H1 (cell line): ENCODE data around the gene CREBBP. TPM values are rescaled to one million over a fixed set of nuclear protein-coding genes. Genes with fewer than 3 reads are reported as not detected.

Source experiments
- BACH1 ChIP-seq: IDR thresholded peaks from 2 replicates; pipeline ENCODE4 v1.6.1; 2012; ENCODE audit warnings: low read length, improper control_type of control experiment
- CBX8 ChIP-seq: fragments of 300-800, 300-1000 bp; sonication (generic); IDR thresholded peaks from 2 replicates; pipeline ENCODE4 v1.7.1; 2016; ENCODE audit warnings: low read depth, low read length, borderline replicate concordance
- EP300 ChIP-seq, 2 experiments: IDR thresholded peaks; 1 replicate in 1 of 2; 2 replicates in 1 of 2; pipeline ENCODE4 v1.6.1; 2011 to 2012; ENCODE audit warnings: low read depth in 2 of 2, low read length in 2 of 2, mild to moderate bottlenecking in 2 of 2, borderline replicate concordance in 1 of 2, inconsistent platforms in 1 of 2, moderate library complexity in 1 of 2
- HDAC2 ChIP-seq, 2 experiments: fragments of 300-600 bp in 1 of 2; sonication (generic) in 1 of 2; IDR thresholded peaks; 2 replicates each; pipeline ENCODE4 v1.6.1; 2011 to 2012; ENCODE audit warnings: low read depth in 2 of 2, low read length in 2 of 2, mild to moderate bottlenecking in 2 of 2, moderate library complexity in 2 of 2, borderline replicate concordance in 1 of 2, inconsistent platforms in 1 of 2
- HDAC6 ChIP-seq: IDR thresholded peaks from one replicate; pipeline ENCODE4 v1.7.1; 2012; ENCODE audit warnings: low read depth, mild to moderate bottlenecking, inconsistent platforms, low read length, moderate library complexity
- KDM1A ChIP-seq: fragments of 200-600, 300-600 bp; sonication (generic); IDR thresholded peaks from 2 replicates; pipeline ENCODE4 v1.7.1; 2016; ENCODE audit warnings: mild to moderate bottlenecking, low read length, borderline replicate concordance
- POLR2AphosphoS5 ChIP-seq: IDR thresholded peaks from 2 replicates; pipeline ENCODE4 v1.6.1; 2011; ENCODE audit warnings: low read depth, low read length
- POU5F1 ChIP-seq: IDR thresholded peaks from 2 replicates; pipeline ENCODE4 v1.6.1; 2011; ENCODE audit warnings: low read depth, mild to moderate bottlenecking, low read length, moderate library complexity
- RNF2 ChIP-seq: fragments of 200-900, 300-1000 bp; sonication (generic); IDR thresholded peaks from 2 replicates; pipeline ENCODE4 v1.7.1; 2016; ENCODE audit warnings: borderline replicate concordance, low read depth, mild to moderate bottlenecking, antibody characterized with exemption, low read length; ENCODE audit not compliant: poor library complexity, severe bottlenecking; ENCODE audit errors: missing control alignments
- SAP30 ChIP-seq: fragments of 300-600 bp; sonication (generic); IDR thresholded peaks from 2 replicates; pipeline ENCODE4 v1.7.1; 2012; ENCODE audit warnings: low read length, moderate library complexity, mild to moderate bottlenecking, inconsistent platforms; ENCODE audit not compliant: insufficient read depth, insufficient replicate concordance
- TAF7 ChIP-seq: optimal IDR thresholded peaks from 2 replicates; pipeline ENCODE3; 2011; ENCODE audit warnings: low read depth, mild to moderate bottlenecking, inconsistent platforms, low read length, moderate library complexity, borderline replicate concordance
- TCF12 ChIP-seq: IDR thresholded peaks from 2 replicates; pipeline ENCODE4 v1.6.1; 2011; ENCODE audit warnings: low read depth, mild to moderate bottlenecking, low read length
- USF2 ChIP-seq: IDR thresholded peaks from 2 replicates; pipeline ENCODE4 v1.6.1; 2011; ENCODE audit warnings: low read length, improper control_type of control experiment
- polyA plus RNA-seq, 7 experiments: library from polyadenylated mRNA; depleted of rRNA in 3 of 7; stranded (reverse) in 5 of 7; unstranded in 2 of 7; fragments of >200 nt in 5 of 7; fragments of 200-250 nt in 2 of 7; gene quantifications; 1 replicate in 5 of 7; 2 replicates in 1 of 7; 4 replicates in 1 of 7; pipeline versions ENCODE4 v1.2.1 to v1.2.3, GENCODE V29; 2011 to 2013; ENCODE audit warnings: missing spikeins in 2 of 7, mixed read lengths in 2 of 7
- total RNA-seq: library from RNA; stranded (reverse); fragmentation: NEBNext Ultra II Directional; extraction: Animal tissue kit (Norgen Biotek cat#: 25700); gene quantifications from 2 replicates; pipeline ENCODE4 v1.2.1, GENCODE V29; 2021

Gene CREBBP
- total and polyA plus RNA-seq, 2 of the 8 experiments (the other 6 are each of a cell fraction or from before 2014, with no cell fraction given) = 10.0 to 60.1 TPM

DNA sequence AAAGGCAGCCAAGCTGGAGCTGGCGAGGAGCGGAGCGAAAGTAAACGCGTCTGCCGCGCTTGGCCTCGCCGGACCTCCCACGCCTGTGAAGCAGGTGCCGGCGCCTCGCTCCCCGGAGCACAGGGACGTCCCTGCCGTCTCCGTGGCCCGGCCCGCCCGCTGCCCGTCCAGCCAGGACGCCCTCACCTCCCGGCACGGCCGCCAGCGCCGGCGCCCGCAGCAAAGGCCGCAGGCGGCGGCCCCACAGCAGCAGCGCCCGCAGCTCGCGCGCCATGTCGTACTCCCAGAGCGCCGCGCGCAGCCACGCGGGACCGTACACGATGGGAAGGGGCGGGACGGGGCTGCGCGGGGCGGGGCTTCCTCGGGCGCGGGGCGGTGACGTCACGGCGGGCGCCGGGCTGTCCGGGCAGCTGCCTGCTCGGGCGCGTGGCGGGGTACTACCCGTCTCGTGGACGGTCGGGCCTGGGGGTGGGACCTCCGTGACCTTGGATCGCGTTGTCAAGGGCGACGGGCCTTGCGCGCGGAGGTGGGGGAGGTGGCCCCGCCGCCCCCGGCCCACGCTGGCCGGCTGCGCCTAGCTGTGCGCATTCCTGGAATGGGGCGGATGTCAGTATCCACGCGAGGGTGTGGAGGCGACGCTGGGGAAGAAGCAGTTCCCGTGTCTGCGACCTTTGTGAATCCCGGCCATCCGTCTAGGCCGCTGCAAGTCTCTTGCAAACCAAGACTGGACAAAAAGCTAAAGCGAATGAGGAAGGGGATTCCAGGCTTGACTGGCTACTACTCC lies 163.1 kb downstream of the CREBBP start, which contains the start of gene TRAP1 (continued):
- no peak for TF ChIP-seq SAP30
- TF ChIP-seq RNF2 = no peak
- TF ChIP-seq HDAC6 = no peak
- no peak for TF ChIP-seq CBX8
- no peak for TF ChIP-seq POU5F1
- no peak for TF ChIP-seq KDM1A
- peak; percentile 71 for TF ChIP-seq TAF7
- no peak for TF ChIP-seq USF2
- TF ChIP-seq EP300 (IDR thresholded peaks at IDR 0.05; ENCODE audit: borderline replicate concordance in 1 of 2, low read depth in 2 of 2, low read length in 2 of 2) = no peak
- TF ChIP-seq HDAC2 (IDR thresholded peaks at IDR 0.05; ENCODE audit: borderline replicate concordance in 1 of 2, low read depth in 2 of 2, low read length in 2 of 2) = peak; percentile 45 to 68; a peak in 1 of 4 replicates
- no peak for TF ChIP-seq TCF12
- TF ChIP-seq BACH1 = peak; percentile 63; the same call in 1 of the 2 replicates
- peak; percentile 82; the same call in 1 of the 2 replicates for TF ChIP-seq POLR2AphosphoS5
